ENCODE results near the gene ATF6.

GRCh38 chr1:162003061-162003829 is 237.1 kb downstream of the ATF6 start:
- TF ChIP-seq CTCF (IDR thresholded peaks at IDR 0.05; ENCODE audit: low read depth, low read length, poor library complexity, severe bottlenecking) (no peak), EZH2phosphoT487 (IDR thresholded peaks at IDR 0.05; ENCODE audit: borderline replicate concordance, low read length) (no peak)

Data from DOHH2 (cell line).